CD1c-positive myeloid dendritic cell (primary cell): ENCODE measurements around the gene CDH23.

Source experiments
- DNase-seq: peaks from one replicate; pipeline ENCODE4 v3.0.0-alpha.2; 2016; ENCODE audit errors: extremely low spot score

CDH23 gene

GRCh38 chr10:71817831-71818655 lies 421.3 kb downstream of the CDH23 start:
- DNase-seq = peak; percentile 44

GRCh38 chr10:71818674-71819260 lies 422.0 kb downstream of the CDH23 start:
- no peak for DNase-seq

GRCh38 chr10:71819441-71819861 lies 422.7 kb downstream of the CDH23 start:
- no peak for DNase-seq

GRCh38 chr10:71819985-71820384 lies 423.3 kb downstream of the CDH23 start:
- no peak for DNase-seq

GRCh38 chr10:71820966-71821365 lies 424.2 kb downstream of the CDH23 start:
- DNase-seq = no peak

- DNase-seq = no peak
Measured at GRCh38 chr10:71821909-71822763, 425.4 kb downstream of the CDH23 start.

- no peak for DNase-seq
Measured at GRCh38 chr10:71823356-71823755, 426.6 kb downstream of the CDH23 start.

- no peak for DNase-seq
Measured at GRCh38 chr10:71824333-71824732, 427.6 kb downstream of the CDH23 start.

GRCh38 chr10:71825217-71825616 lies 428.5 kb downstream of the CDH23 start:
- DNase-seq = no peak

GRCh38 chr10:71827852-71828251 lies 431.1 kb downstream of the CDH23 start:
- no peak for DNase-seq

GRCh38 chr10:71828702-71829101 lies 432.0 kb downstream of the CDH23 start:
- no peak for DNase-seq

GRCh38 chr10:71829171-71829570 lies 432.5 kb downstream of the CDH23 start:
- peak; percentile 96 for DNase-seq

GRCh38 chr10:71829896-71830295 lies 433.2 kb downstream of the CDH23 start:
- DNase-seq = no peak

- no peak for DNase-seq
Measured at GRCh38 chr10:71830726-71831125, 434.0 kb downstream of the CDH23 start.

- DNase-seq = no peak
Measured at GRCh38 chr10:71831646-71832552, 435.2 kb downstream of the CDH23 start.

GRCh38 chr10:71832967-71833366 lies 436.2 kb downstream of the CDH23 start:
- DNase-seq = peak; percentile 68

GRCh38 chr10:71833451-71834342 lies 437.0 kb downstream of the CDH23 start:
- no peak for DNase-seq

GRCh38 chr10:71834343-71834674 lies 437.6 kb downstream of the CDH23 start:
- DNase-seq = no peak

- peak; percentile 45 for DNase-seq
Measured at GRCh38 chr10:71835671-71836595, 439.2 kb downstream of the CDH23 start.
